HG03280 (cell line): ENCODE measurements around the gene S100A11.

ENCODE experiments used
- ATAC-seq: cut with Tn5 transposase; IDR thresholded peaks from one replicate; pipeline ENCODE4 v1.9.1; 2021; ENCODE audit warnings: mild to moderate bottlenecking, moderate library complexity; ENCODE audit not compliant: unreplicated experiment

S100A11 gene

GRCh38 chr1:151985768-151986167 lies 51.0 kb downstream of the S100A11 start:
- no peak for ATAC-seq

GRCh38 chr1:151985270-151985669 lies 51.5 kb downstream of the S100A11 start:
- no peak for ATAC-seq

- ATAC-seq, result no peak
Measured at GRCh38 chr1:151984313-151984956, 52.4 kb downstream of the S100A11 start.
